Measurements from ENCODE around the gene KRT82.

The KRT82 gene

GRCh38 chr12:52387859-52388258, 18.3 kb downstream of the KRT82 start:
- peak; percentile 15 for DNase-seq (ENCODE audit: low spot score)
- TF ChIP-seq, protein P1, sequence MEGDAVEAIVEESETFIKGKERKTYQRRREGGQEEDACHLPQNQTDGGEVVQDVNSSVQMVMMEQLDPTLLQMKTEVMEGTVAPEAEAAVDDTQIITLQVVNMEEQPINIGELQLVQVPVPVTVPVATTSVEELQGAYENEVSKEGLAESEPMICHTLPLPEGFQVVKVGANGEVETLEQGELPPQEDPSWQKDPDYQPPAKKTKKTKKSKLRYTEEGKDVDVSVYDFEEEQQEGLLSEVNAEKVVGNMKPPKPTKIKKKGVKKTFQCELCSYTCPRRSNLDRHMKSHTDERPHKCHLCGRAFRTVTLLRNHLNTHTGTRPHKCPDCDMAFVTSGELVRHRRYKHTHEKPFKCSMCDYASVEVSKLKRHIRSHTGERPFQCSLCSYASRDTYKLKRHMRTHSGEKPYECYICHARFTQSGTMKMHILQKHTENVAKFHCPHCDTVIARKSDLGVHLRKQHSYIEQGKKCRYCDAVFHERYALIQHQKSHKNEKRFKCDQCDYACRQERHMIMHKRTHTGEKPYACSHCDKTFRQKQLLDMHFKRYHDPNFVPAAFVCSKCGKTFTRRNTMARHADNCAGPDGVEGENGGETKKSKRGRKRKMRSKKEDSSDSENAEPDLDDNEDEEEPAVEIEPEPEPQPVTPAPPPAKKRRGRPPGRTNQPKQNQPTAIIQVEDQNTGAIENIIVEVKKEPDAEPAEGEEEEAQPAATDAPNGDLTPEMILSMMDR (IDR thresholded peaks at IDR 0.05; ENCODE audit: poor library complexity, severe bottlenecking) = no peak
- 0 out of 3 replicates have a peak, but pooled peaks have one; percentile 5 for ATAC-seq (ENCODE audit: low read depth)
- Histone ChIP-seq H3K36me3 (ENCODE audit: low read depth) (no peaks in the 10 kb centered on the region), H3K4me3 (ENCODE audit: severe bottlenecking) (no peak overlapping the region), H3K27me3 (ENCODE audit: insufficient read depth, poor library complexity, severe bottlenecking) (no peaks in the 10 kb centered on the region), H3K9me3 (ENCODE audit: severe bottlenecking) (no peaks in the 10 kb centered on the region), H3K27ac (ENCODE audit: poor library complexity, severe bottlenecking) (no peak overlapping the region), H3K4me1 (ENCODE audit: insufficient read depth, poor library complexity, severe bottlenecking) (peaks cover 23% of the 10 kb centered on the region)

- H3K27ac ChIP-seq (ENCODE audit: poor library complexity, severe bottlenecking) = no peak within 1 kb of the TSS
- H3K4me1 ChIP-seq (ENCODE audit: insufficient read depth, poor library complexity, severe bottlenecking) = peaks cover 7% of the 10 kb centered on the region
- ATAC-seq (ENCODE audit: low read depth) (no peak), DNase-seq (ENCODE audit: low spot score) (no peak)
- H3K9me3 ChIP-seq (ENCODE audit: severe bottlenecking) = no peaks in the 10 kb centered on the region
- TF ChIP-seq, protein P1 (IDR thresholded peaks at IDR 0.05; ENCODE audit: poor library complexity, severe bottlenecking) = no peak
- no peaks in the 10 kb centered on the region for H3K27me3 ChIP-seq (ENCODE audit: insufficient read depth, poor library complexity, severe bottlenecking)
- no peak within 1 kb of the TSS for H3K4me3 ChIP-seq (ENCODE audit: severe bottlenecking)
- no peaks in the 10 kb centered on the region for H3K36me3 ChIP-seq (ENCODE audit: low read depth)
Measured at GRCh38 chr12:52385226-52385702, 20.9 kb downstream of the KRT82 start, which contains the start of gene KRT84. KRT84 (minus strand) TSS chr12:52385652; CDS start chr12:52385585, 67 bp downstream.

DNA sequence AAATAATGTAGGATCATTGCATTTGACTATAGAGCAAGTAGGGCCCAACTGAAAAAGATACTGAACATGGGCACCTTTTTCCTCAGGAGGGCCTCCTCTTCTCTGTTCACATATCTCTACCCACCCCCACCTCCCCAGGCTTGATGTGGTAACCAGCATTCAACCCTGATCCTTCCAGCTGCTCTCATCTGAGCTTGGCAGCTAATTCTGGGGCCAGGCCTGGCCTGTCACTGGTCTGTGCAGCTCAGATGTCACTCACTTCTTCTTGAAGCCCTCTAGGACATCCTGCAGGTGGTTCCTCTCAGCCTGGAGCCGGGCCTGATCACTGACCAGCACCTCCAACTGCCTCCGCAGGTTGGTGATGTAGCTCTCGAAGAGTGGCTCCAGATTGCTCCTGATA, 22.8 kb downstream of the KRT82 start:
- Histone ChIP-seq H3K4me1 (ENCODE audit: insufficient read depth, poor library complexity, severe bottlenecking) (no peaks in the 10 kb centered on the region), H3K27me3 (ENCODE audit: insufficient read depth, poor library complexity, severe bottlenecking) (no peaks in the 10 kb centered on the region), H3K4me3 (ENCODE audit: severe bottlenecking) (no peak overlapping the region), H3K36me3 (ENCODE audit: low read depth) (no peaks in the 10 kb centered on the region), H3K9me3 (ENCODE audit: severe bottlenecking) (no peaks in the 10 kb centered on the region), H3K27ac (ENCODE audit: poor library complexity, severe bottlenecking) (no peak overlapping the region)
- DNase-seq (ENCODE audit: low spot score) = no peak
- ATAC-seq (ENCODE audit: low read depth) = no peak
- TF ChIP-seq, protein P1 (IDR thresholded peaks at IDR 0.05; ENCODE audit: poor library complexity, severe bottlenecking) = no peak

DNA sequence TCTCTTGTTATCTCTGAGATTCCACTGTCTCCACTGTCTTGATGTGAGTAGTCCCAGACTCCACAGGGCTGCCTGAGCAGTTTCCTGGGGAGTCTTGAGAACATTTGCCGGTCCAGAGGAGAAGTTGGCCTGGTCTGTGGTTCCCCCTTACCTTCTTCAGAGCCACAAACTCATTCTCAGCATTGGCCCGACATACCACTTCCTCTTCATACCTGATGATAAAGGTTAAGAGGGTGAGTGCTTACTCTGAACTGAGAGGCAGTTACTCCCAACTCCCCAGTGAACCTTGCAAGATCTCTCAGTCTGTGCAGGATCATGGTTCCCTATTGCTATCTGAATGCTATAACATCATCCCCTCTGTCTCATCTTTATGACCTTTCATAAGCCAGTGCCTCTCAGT, 23.3 kb downstream of the KRT82 start:
- ATAC-seq (ENCODE audit: low read depth) (no peak), DNase-seq (ENCODE audit: low spot score) (no peak)
- Histone ChIP-seq H3K9me3 (ENCODE audit: severe bottlenecking) (no peaks in the 10 kb centered on the region), H3K36me3 (ENCODE audit: low read depth) (no peaks in the 10 kb centered on the region), H3K27me3 (ENCODE audit: insufficient read depth, poor library complexity, severe bottlenecking) (no peaks in the 10 kb centered on the region), H3K4me1 (ENCODE audit: insufficient read depth, poor library complexity, severe bottlenecking) (no peaks in the 10 kb centered on the region), H3K27ac (ENCODE audit: poor library complexity, severe bottlenecking) (no peak overlapping the region), H3K4me3 (ENCODE audit: severe bottlenecking) (no peak overlapping the region)
- TF ChIP-seq, protein P1 (IDR thresholded peaks at IDR 0.05; ENCODE audit: poor library complexity, severe bottlenecking) = no peak

- H3K9me3 ChIP-seq (ENCODE audit: severe bottlenecking) = no peaks in the 10 kb centered on the region
- no peaks in the 10 kb centered on the region for H3K36me3 ChIP-seq (ENCODE audit: low read depth)
- no peaks in the 10 kb centered on the region for H3K27me3 ChIP-seq (ENCODE audit: insufficient read depth, poor library complexity, severe bottlenecking)
- H3K27ac ChIP-seq (ENCODE audit: poor library complexity, severe bottlenecking) = no peak overlapping the region
- no peak for ATAC-seq (ENCODE audit: low read depth)
- no peak for DNase-seq (ENCODE audit: low spot score)
- no peak overlapping the region for H3K4me3 ChIP-seq (ENCODE audit: severe bottlenecking)
- TF ChIP-seq, protein P1 (IDR thresholded peaks at IDR 0.05; ENCODE audit: poor library complexity, severe bottlenecking) = no peak
- no peaks in the 10 kb centered on the region for H3K4me1 ChIP-seq (ENCODE audit: insufficient read depth, poor library complexity, severe bottlenecking)
Measured at GRCh38 chr12:52381206-52381605, 24.9 kb downstream of the KRT82 start.

All from RWPE2 (cell line).